ENCODE measurements around the gene ETNK2. TPM values are rescaled to one million over a fixed set of nuclear protein-coding genes. Genes with fewer than 3 reads are reported as not detected.

Gene ETNK2
- polyA plus RNA-seq, 3 donors = not detected

DNA sequence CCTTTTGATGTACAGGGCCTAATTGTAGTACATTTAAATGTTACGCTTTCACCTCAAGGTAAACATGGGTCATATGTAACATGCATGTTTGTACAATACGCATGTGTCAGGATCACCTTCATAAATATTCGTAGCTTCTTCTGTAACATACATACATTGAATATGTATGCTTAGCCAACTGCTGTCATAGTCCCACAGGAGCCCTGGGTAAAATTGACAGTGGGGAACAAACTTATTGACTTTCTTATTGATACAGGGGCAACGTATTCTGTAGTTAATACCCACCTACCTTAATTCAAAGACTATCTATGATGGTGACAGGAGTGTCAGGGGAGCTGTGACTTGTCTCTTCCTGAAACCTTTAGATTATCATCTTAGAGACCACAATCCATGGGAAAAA lies 18.0 kb upstream of the ETNK2 start:
- Mint-ChIP-seq H3K36me3 (no peaks in the 10 kb centered on the region), H3K4me3 (no peak overlapping the region), H3K9me3 (peaks cover 10 to 33% (median 26%) of the 10 kb centered on the region in 7 donors), H3K27ac (no peak overlapping the region), H3K27me3 (ENCODE audit: low read depth in 3 of 3) (peaks cover 3 to 6% (median 4%) of the 10 kb centered on the region in 3 donors), H3K4me1 (peaks cover 4% of the 10 kb centered on the region)
- WGBS (ENCODE audit: insufficient coverage) = 100% methylated on average over 1 of the region's 4 CpGs
- H3K27ac ChIP-seq (ENCODE audit: low read depth in 1 of 2, low read length in 2 of 2) = no peak overlapping the region
- H3K9me3 ChIP-seq (replicated peaks in 1 of 2; ENCODE audit: control insufficient read depth in 1 of 2, insufficient read depth in 1 of 2, low read length in 2 of 2) = peaks cover 18 to 26% of the 10 kb centered on the region in 2 donors
- DNase-seq = no peak
- no peak overlapping the region for H3K4me2 ChIP-seq (replicated peaks; ENCODE audit: extremely low read depth, low read length, poor library complexity, severe bottlenecking)
- H3K4me1 ChIP-seq (ENCODE audit: control insufficient read depth in 1 of 2, insufficient read depth in 2 of 2, low read length in 2 of 2) = no peaks in the 10 kb centered on the region
- no peaks in the 10 kb centered on the region for H4K20me1 ChIP-seq (ENCODE audit: insufficient read depth, low read length)
- H3K4me3 ChIP-seq (replicated peaks in 1 of 3; ENCODE audit: low read depth in 2 of 3, low read length in 3 of 3) = no peak overlapping the region
- H3K36me3 ChIP-seq (replicated peaks in 1 of 2; ENCODE audit: control insufficient read depth in 1 of 2, insufficient read depth in 2 of 2, low read length in 2 of 2) = no peaks in the 10 kb centered on the region
- H3K9ac ChIP-seq (ENCODE audit: insufficient read depth, low read length, poor library complexity, severe bottlenecking) = no peak overlapping the region
- TF ChIP-seq, protein P1, sequence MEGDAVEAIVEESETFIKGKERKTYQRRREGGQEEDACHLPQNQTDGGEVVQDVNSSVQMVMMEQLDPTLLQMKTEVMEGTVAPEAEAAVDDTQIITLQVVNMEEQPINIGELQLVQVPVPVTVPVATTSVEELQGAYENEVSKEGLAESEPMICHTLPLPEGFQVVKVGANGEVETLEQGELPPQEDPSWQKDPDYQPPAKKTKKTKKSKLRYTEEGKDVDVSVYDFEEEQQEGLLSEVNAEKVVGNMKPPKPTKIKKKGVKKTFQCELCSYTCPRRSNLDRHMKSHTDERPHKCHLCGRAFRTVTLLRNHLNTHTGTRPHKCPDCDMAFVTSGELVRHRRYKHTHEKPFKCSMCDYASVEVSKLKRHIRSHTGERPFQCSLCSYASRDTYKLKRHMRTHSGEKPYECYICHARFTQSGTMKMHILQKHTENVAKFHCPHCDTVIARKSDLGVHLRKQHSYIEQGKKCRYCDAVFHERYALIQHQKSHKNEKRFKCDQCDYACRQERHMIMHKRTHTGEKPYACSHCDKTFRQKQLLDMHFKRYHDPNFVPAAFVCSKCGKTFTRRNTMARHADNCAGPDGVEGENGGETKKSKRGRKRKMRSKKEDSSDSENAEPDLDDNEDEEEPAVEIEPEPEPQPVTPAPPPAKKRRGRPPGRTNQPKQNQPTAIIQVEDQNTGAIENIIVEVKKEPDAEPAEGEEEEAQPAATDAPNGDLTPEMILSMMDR (IDR thresholded peaks at IDR 0.05) = no peak
- intact Hi-C loops (cut with micrococcal nuclease) = no loop called here
- no peak overlapping the region for H2AFZ ChIP-seq (ENCODE audit: insufficient read depth, low read depth, low read length, poor library complexity, severe bottlenecking)
- H3K27me3 ChIP-seq (ENCODE audit: control insufficient read depth in 2 of 2, insufficient read depth in 2 of 2, low read length in 2 of 2) = no peaks in the 10 kb centered on the region
- H3K79me2 ChIP-seq (ENCODE audit: insufficient read depth, low read length) = no peaks in the 10 kb centered on the region

GRCh38 chr1:204167730-204168129 lies 15.9 kb upstream of the ETNK2 start:
- intact Hi-C loops (cut with micrococcal nuclease) = no loop called here
- H3K9me3 Mint-ChIP-seq = peaks cover 10 to 33% (median 26%) of the 10 kb centered on the region in 7 donors

More at GRCh38 chr1:204167730-204168129, 15.9 kb upstream of the ETNK2 start:
- Mint-ChIP-seq H3K4me3 (no peak overlapping the region), H3K27ac (no peak overlapping the region), H3K27me3 (ENCODE audit: low read depth in 3 of 3) (peaks cover 4 to 5% (median 4%) of the 10 kb centered on the region in 3 donors), H3K36me3 (no peaks in the 10 kb centered on the region), H3K4me1 (peaks cover 4% of the 10 kb centered on the region)
- Histone ChIP-seq H3K4me1 (ENCODE audit: control insufficient read depth in 1 of 2, insufficient read depth in 2 of 2, low read length in 2 of 2) (no peaks in the 10 kb centered on the region), H3K27me3 (ENCODE audit: control insufficient read depth in 2 of 2, insufficient read depth in 2 of 2, low read length in 2 of 2) (no peaks in the 10 kb centered on the region), H3K79me2 (ENCODE audit: insufficient read depth, low read length) (no peaks in the 10 kb centered on the region), H3K36me3 (replicated peaks in 1 of 2; ENCODE audit: control insufficient read depth in 1 of 2, insufficient read depth in 2 of 2, low read length in 2 of 2) (no peaks in the 10 kb centered on the region), H4K20me1 (ENCODE audit: insufficient read depth, low read length) (no peaks in the 10 kb centered on the region), H3K27ac (ENCODE audit: low read depth in 1 of 2, low read length in 2 of 2) (no peak overlapping the region), H3K4me3 (replicated peaks in 1 of 3; ENCODE audit: low read depth in 2 of 3, low read length in 3 of 3) (no peak overlapping the region), H3K9me3 (replicated peaks in 1 of 2; ENCODE audit: control insufficient read depth in 1 of 2, insufficient read depth in 1 of 2, low read length in 2 of 2) (peaks cover 18 to 26% of the 10 kb centered on the region in 2 donors), H3K9ac (ENCODE audit: insufficient read depth, low read length, poor library complexity, severe bottlenecking) (no peak overlapping the region), H3K4me2 (replicated peaks; ENCODE audit: extremely low read depth, low read length, poor library complexity, severe bottlenecking) (no peak overlapping the region), H2AFZ (ENCODE audit: insufficient read depth, low read depth, low read length, poor library complexity, severe bottlenecking) (no peak overlapping the region)
- TF ChIP-seq, protein P1 (IDR thresholded peaks at IDR 0.05) = no peak
- DNase-seq = no peak
- 91% methylated on average over 3 of the region's 5 CpGs for WGBS (ENCODE audit: insufficient coverage)
